ENCODE results near the gene HTRA1. TPM values are rescaled to one million over a fixed set of nuclear protein-coding genes. Genes with fewer than 3 reads are reported as not detected.

HTRA1 gene
- total RNA-seq, 2 donors from 2014 or later, result 14.6 to 37.0 TPM

DNA sequence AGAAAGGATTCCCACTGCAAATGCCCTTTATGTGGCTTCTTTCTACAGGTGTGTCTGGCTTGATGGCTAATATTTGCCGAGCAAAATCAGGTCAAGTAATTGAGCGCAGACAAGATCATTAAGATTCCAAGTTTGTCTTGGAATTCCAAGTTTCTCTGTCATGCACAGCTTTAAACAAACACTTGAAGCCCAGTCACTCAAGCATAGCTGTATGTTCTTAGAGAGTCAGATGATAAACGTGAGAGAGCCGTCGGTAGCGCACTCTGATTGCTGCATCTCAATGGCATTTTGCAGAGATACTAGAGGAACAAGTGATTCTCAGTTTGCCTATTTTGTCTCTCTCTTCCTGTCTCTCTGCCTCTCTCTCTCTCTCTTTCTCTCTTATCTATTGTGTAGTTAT is 99.9 kb downstream of the HTRA1 start:
- ATAC-seq, result no peak
- DNase-seq, result no peak
- intact Hi-C loops (cut with DNase I, micrococcal nuclease), result loop anchor here in 1 of 2 donors (10.0 kb wide), 3 partner anchors 126 to 266 kb away; no protein-coding TSS in a partner anchor

DNA sequence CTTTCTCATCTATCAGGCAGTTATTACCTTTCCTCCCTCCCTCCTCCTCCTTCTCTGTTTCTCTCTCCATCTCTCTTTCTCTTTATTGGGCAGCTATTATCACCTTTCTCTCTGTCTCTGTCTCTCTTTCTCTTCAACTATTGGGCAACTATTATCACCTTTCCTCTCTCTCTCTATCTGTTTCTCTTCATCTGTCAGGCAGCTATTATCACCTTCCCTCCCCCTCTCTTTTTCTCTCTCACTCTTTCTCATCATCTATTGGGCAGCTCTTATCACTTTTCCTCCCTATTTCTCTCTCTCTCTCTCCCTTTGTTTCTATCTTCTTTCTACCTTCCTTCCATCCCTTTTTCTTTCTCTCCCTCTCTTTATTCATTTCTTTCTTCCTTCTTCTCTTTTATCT is 100.4 kb downstream of the HTRA1 start:
- intact Hi-C loops (cut with DNase I, micrococcal nuclease), result loop anchor here in 1 of 2 donors (10.0 kb wide), 3 partner anchors 127 to 267 kb away; no protein-coding TSS in a partner anchor
- DNase-seq, result no peak
- ATAC-seq, result no peak

Small RNA genes within 50 kb of the gene (microRNA-seq; reads per million reads assigned to microRNA genes)
- gene MIR3941, result 0 to 0.53 reads per million in 2 donors

Other genes starting within 250 kb of the HTRA1 start
- gene BTBD16, start 190.3 kb upstream of the HTRA1 start, total RNA-seq, result under 1 TPM; 0.14 to 0.15 TPM
- 10 to 100 TPM; 41.5 to 49.2 TPM for gene PLEKHA1, start 86.8 kb upstream of the HTRA1 start, total RNA-seq
- not detected for gene ARMS2, start 6.9 kb upstream of the HTRA1 start, total RNA-seq
- 100 to 1,000 TPM in 1 of 2 donors, 10 to 100 TPM in 1; 59.0 to 424 TPM for gene DMBT1, start 99.2 kb downstream of the HTRA1 start, total RNA-seq
- not detected for gene C10orf120, start 238.3 kb downstream of the HTRA1 start, total RNA-seq

Measured in left colon (tissue), 2 donors.